Measurements from ENCODE around the gene MAGI2. TPM values are rescaled to one million over a fixed set of nuclear protein-coding genes. Genes with fewer than 3 reads are reported as not detected.

Gene MAGI2
- total RNA-seq, 6 experiments from 2014 or later = 7.1 to 9.8 (median 8.5) TPM

GRCh38 chr7:78906735-78907134 lies 546.7 kb downstream of the MAGI2 start:
- no peaks in the 10 kb centered on the region for H3K4me1 Mint-ChIP-seq (ENCODE audit: low read depth)
- no peak overlapping the region for H3K27ac Mint-ChIP-seq
- TF ChIP-seq, protein P1, sequence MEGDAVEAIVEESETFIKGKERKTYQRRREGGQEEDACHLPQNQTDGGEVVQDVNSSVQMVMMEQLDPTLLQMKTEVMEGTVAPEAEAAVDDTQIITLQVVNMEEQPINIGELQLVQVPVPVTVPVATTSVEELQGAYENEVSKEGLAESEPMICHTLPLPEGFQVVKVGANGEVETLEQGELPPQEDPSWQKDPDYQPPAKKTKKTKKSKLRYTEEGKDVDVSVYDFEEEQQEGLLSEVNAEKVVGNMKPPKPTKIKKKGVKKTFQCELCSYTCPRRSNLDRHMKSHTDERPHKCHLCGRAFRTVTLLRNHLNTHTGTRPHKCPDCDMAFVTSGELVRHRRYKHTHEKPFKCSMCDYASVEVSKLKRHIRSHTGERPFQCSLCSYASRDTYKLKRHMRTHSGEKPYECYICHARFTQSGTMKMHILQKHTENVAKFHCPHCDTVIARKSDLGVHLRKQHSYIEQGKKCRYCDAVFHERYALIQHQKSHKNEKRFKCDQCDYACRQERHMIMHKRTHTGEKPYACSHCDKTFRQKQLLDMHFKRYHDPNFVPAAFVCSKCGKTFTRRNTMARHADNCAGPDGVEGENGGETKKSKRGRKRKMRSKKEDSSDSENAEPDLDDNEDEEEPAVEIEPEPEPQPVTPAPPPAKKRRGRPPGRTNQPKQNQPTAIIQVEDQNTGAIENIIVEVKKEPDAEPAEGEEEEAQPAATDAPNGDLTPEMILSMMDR (IDR thresholded peaks at IDR 0.05) = no peak
- H3K27me3 Mint-ChIP-seq (ENCODE audit: insufficient read depth) = no peaks in the 10 kb centered on the region; the same call in 1 of the 2 replicates
- DNase-seq = no peak
- no peak overlapping the region for H3K4me3 Mint-ChIP-seq
- no peaks in the 10 kb centered on the region for H3K36me3 Mint-ChIP-seq (ENCODE audit: low read depth)
- no peaks in the 10 kb centered on the region for H3K9me3 Mint-ChIP-seq

DNA sequence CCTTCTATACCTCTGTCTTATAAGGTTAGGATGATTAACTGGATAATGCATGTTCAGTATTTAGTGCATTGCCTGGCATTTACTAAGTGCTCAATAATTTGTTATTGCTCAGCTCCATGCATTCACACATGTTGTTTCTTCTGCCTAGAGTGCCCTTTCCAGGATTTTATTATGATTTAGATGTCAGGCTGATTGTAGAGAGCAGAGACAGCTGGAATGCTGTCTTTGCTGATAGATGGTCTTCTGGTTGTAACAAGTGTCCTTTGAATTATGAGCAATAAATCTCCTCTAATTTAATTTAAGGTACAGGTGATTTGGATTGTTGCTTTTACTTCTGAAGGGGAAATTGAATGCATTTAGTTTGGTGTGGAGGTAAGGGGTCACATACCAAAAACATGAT lies 548.0 kb downstream of the MAGI2 start:
- Mint-ChIP-seq H3K36me3 (ENCODE audit: low read depth) (no peaks in the 10 kb centered on the region), H3K27me3 (ENCODE audit: insufficient read depth) (no peaks in the 10 kb centered on the region), H3K4me1 (ENCODE audit: low read depth) (no peaks in the 10 kb centered on the region), H3K27ac (no peak overlapping the region), H3K9me3 (no peaks in the 10 kb centered on the region), H3K4me3 (no peak overlapping the region)
- no peak for DNase-seq
- TF ChIP-seq, protein P1 (IDR thresholded peaks at IDR 0.05) = no peak

GRCh38 chr7:78904983-78905382 lies 548.5 kb downstream of the MAGI2 start:
- no peaks in the 10 kb centered on the region for H3K4me1 Mint-ChIP-seq (ENCODE audit: low read depth)
- no peaks in the 10 kb centered on the region for H3K9me3 Mint-ChIP-seq
- no peaks in the 10 kb centered on the region for H3K27me3 Mint-ChIP-seq (ENCODE audit: insufficient read depth)
- H3K4me3 Mint-ChIP-seq = no peak overlapping the region
- DNase-seq = no peak
- no peaks in the 10 kb centered on the region for H3K36me3 Mint-ChIP-seq (ENCODE audit: low read depth)
- TF ChIP-seq, protein P1 (IDR thresholded peaks at IDR 0.05) = no peak
- H3K27ac Mint-ChIP-seq = no peak overlapping the region

DNA sequence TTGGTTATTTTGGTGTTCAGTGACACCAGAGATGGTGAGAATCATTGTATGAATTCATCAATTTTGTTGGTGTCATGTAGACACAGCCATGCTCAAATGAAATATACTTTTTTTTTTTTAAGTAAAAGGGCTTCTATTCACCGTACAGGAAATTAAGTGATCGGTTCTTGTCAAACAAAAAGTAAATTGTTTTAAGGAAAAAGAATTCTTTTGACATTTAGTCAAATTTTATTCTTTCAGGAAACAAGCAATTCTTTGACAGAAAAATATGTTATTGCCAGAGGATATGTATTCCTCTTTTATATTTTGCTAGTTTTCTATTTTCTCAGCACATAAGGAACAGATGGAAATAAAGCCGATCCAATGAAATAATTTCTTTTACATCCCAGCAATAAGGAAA lies 551.9 kb downstream of the MAGI2 start:
- Mint-ChIP-seq H3K27me3 (ENCODE audit: insufficient read depth) (no peaks in the 10 kb centered on the region), H3K4me3 (no peak overlapping the region), H3K4me1 (ENCODE audit: low read depth) (no peaks in the 10 kb centered on the region), H3K27ac (no peak overlapping the region), H3K9me3 (no peaks in the 10 kb centered on the region), H3K36me3 (ENCODE audit: low read depth) (no peaks in the 10 kb centered on the region)
- TF ChIP-seq, protein P1 (IDR thresholded peaks at IDR 0.05) = no peak
- no peak for DNase-seq

DNA sequence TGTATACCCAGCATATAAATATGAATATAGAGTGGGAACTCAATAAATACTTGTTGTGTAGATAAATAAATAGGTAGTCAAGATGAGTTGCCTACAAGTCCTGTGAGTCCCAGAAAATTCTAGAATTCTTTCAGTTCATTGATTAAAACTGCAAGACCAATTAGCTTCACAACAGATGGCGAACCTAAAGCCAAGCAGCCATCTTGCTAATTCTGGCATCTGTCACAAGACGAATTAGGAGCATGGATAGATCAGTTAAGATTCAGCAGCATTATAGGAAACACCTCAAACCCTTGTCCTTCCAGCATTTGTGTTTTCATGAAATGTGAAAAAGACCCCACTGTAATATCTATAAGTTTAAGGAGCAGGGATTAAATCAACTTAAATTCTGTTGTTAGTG lies 552.7 kb downstream of the MAGI2 start:
- no peak for DNase-seq
- H3K9me3 Mint-ChIP-seq = no peaks in the 10 kb centered on the region
- no peaks in the 10 kb centered on the region for H3K36me3 Mint-ChIP-seq (ENCODE audit: low read depth)
- H3K27me3 Mint-ChIP-seq (ENCODE audit: insufficient read depth) = no peaks in the 10 kb centered on the region
- H3K27ac Mint-ChIP-seq = no peak overlapping the region
- TF ChIP-seq, protein P1 (IDR thresholded peaks at IDR 0.05) = no peak
- H3K4me3 Mint-ChIP-seq = no peak overlapping the region
- no peaks in the 10 kb centered on the region for H3K4me1 Mint-ChIP-seq (ENCODE audit: low read depth)

GRCh38 chr7:78895393-78895792 lies 558.1 kb downstream of the MAGI2 start:
- TF ChIP-seq, protein P1 (IDR thresholded peaks at IDR 0.05) = no peak

More at GRCh38 chr7:78895393-78895792, 558.1 kb downstream of the MAGI2 start:
- Mint-ChIP-seq H3K27ac (no peak overlapping the region), H3K9me3 (no peaks in the 10 kb centered on the region), H3K4me1 (ENCODE audit: low read depth) (no peaks in the 10 kb centered on the region), H3K4me3 (no peak overlapping the region), H3K27me3 (ENCODE audit: insufficient read depth) (no peaks in the 10 kb centered on the region), H3K36me3 (ENCODE audit: low read depth) (no peaks in the 10 kb centered on the region)
- no peak for DNase-seq

Data from HFFc6 (cell line).